ENCODE data around the gene RRP9. TPM values are rescaled to one million over a fixed set of nuclear protein-coding genes. Genes with fewer than 3 reads are reported as not detected.

Gene RRP9
- polyA plus RNA-seq, 1 donor from 2014 or later: 26.8 TPM

DNA sequence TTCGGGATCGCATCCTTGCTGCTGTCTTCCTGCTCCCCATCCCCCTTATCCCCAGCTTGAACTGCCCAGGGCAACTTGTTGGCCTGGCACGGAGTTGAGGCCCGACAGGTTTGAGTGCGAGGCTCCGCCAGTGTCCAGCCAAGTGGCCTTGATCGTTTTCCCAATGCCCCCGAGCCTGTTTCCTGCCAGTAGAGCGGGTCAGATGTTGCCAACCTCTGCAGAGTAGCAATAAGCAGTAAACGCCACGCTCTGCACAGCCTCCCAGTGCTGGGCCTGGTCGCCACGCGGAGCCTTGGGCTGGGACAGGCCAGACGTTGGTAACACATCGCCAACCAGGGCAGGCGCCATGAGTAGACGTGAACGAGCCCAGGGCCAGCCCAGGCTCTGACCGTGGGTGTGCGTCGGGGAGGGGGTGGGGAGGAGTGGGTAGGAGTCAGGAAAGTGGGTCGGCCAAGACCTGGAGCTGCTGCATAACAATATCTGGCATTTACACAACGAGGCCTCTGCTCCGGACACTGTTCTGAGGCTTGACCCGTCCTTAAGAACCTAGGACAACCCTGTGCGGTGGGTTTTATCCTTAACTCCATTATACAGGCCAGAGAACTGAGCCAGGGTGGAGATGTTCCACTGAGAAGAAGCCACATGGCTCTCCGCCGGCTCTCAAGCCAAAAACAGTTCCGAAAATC lies 32.7 kb upstream of the RRP9 start:
- Histone ChIP-seq H3K4me3 (ENCODE audit: low read length) (peak overlapping the region; percentile 69), H3K27me3 (ENCODE audit: insufficient read depth, low read depth, low read length) (no peaks in the 10 kb centered on the region), H3K9me2 (ENCODE audit: insufficient read depth, low read length) (no peaks in the 10 kb centered on the region), H3F3A (ENCODE audit: insufficient read depth, low read length, poor library complexity, severe bottlenecking) (no peaks in the 10 kb centered on the region), H2AFZ (ENCODE audit: low read depth, low read length) (peak overlapping the region; percentile 86), H4K20me1 (ENCODE audit: insufficient read depth) (no peaks in the 10 kb centered on the region), H3K79me2 (replicated peaks; ENCODE audit: insufficient read depth, low read length) (no peaks in the 10 kb centered on the region), H3K36me3 (ENCODE audit: insufficient read depth, low read length) (no peaks in the 10 kb centered on the region), H3K27ac (ENCODE audit: low read length) (peak overlapping the region; percentile 70), H3K4me2 (ENCODE audit: low read length) (peak overlapping the region; percentile 87), H3K9ac (ENCODE audit: low read length) (peak overlapping the region; percentile 85), H3K9me3 (ENCODE audit: low read length) (no peaks in the 10 kb centered on the region)
- no peak for TF ChIP-seq RAD21 (conservative IDR thresholded peaks at IDR 0.05)
- peak; percentile 19 for TF ChIP-seq SMC3 (conservative IDR thresholded peaks at IDR 0.05; ENCODE audit: poor library complexity)
- TF ChIP-seq, protein P1, sequence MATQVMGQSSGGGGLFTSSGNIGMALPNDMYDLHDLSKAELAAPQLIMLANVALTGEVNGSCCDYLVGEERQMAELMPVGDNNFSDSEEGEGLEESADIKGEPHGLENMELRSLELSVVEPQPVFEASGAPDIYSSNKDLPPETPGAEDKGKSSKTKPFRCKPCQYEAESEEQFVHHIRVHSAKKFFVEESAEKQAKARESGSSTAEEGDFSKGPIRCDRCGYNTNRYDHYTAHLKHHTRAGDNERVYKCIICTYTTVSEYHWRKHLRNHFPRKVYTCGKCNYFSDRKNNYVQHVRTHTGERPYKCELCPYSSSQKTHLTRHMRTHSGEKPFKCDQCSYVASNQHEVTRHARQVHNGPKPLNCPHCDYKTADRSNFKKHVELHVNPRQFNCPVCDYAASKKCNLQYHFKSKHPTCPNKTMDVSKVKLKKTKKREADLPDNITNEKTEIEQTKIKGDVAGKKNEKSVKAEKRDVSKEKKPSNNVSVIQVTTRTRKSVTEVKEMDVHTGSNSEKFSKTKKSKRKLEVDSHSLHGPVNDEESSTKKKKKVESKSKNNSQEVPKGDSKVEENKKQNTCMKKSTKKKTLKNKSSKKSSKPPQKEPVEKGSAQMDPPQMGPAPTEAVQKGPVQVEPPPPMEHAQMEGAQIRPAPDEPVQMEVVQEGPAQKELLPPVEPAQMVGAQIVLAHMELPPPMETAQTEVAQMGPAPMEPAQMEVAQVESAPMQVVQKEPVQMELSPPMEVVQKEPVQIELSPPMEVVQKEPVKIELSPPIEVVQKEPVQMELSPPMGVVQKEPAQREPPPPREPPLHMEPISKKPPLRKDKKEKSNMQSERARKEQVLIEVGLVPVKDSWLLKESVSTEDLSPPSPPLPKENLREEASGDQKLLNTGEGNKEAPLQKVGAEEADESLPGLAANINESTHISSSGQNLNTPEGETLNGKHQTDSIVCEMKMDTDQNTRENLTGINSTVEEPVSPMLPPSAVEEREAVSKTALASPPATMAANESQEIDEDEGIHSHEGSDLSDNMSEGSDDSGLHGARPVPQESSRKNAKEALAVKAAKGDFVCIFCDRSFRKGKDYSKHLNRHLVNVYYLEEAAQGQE (IDR thresholded peaks at IDR 0.05; ENCODE audit: borderline replicate concordance): no peak

DNA sequence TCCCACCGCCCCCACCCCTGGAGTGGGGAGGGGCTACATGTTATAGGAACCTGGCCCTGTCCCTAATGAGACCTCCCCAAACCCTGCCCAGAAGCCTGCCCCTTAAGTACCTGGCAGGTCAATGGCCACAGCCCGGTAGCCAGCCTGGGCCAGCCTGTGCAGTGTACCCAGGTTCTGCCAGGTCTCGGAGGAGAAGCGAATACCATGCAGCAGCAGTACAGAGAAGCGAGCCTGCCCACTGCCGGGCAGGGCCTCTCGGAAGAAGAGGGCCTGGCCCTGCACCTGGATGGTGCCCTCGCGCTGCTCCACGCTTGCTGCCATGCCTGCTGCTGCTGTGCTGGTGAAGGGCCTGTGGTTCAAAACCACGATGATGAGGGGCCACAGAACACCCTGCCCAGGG lies 29.6 kb upstream of the RRP9 start:
- TF ChIP-seq EP300 (conservative IDR thresholded peaks at IDR 0.05; ENCODE audit: poor library complexity, severe bottlenecking) (no peak), RAD21 (conservative IDR thresholded peaks at IDR 0.05) (no peak), SMC3 (conservative IDR thresholded peaks at IDR 0.05; ENCODE audit: poor library complexity) (no peak), TAF1 (IDR thresholded peaks at IDR 0.05; ENCODE audit: low read depth) (no peak), EZH2 (IDR thresholded peaks at IDR 0.05; ENCODE audit: borderline replicate concordance, insufficient read depth, low read length, poor library complexity, severe bottlenecking) (no peak), POLR2AphosphoS5 (IDR thresholded peaks at IDR 0.05) (no peak), MXI1 (conservative IDR thresholded peaks at IDR 0.05; ENCODE audit: poor library complexity, severe bottlenecking) (no peak)
- TF ChIP-seq, protein P1 (IDR thresholded peaks at IDR 0.05; ENCODE audit: borderline replicate concordance): no peak
- TF ChIP-seq, protein P2, sequence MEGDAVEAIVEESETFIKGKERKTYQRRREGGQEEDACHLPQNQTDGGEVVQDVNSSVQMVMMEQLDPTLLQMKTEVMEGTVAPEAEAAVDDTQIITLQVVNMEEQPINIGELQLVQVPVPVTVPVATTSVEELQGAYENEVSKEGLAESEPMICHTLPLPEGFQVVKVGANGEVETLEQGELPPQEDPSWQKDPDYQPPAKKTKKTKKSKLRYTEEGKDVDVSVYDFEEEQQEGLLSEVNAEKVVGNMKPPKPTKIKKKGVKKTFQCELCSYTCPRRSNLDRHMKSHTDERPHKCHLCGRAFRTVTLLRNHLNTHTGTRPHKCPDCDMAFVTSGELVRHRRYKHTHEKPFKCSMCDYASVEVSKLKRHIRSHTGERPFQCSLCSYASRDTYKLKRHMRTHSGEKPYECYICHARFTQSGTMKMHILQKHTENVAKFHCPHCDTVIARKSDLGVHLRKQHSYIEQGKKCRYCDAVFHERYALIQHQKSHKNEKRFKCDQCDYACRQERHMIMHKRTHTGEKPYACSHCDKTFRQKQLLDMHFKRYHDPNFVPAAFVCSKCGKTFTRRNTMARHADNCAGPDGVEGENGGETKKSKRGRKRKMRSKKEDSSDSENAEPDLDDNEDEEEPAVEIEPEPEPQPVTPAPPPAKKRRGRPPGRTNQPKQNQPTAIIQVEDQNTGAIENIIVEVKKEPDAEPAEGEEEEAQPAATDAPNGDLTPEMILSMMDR (IDR thresholded peaks at IDR 0.05; ENCODE audit: poor library complexity, severe bottlenecking): no peak
- Histone ChIP-seq H3K4me3 (ENCODE audit: low read length) (no peak overlapping the region), H3K9me2 (ENCODE audit: insufficient read depth, low read length) (no peaks in the 10 kb centered on the region), H3K4me2 (ENCODE audit: low read length) (no peak overlapping the region), H3K79me2 (replicated peaks; ENCODE audit: insufficient read depth, low read length) (peaks cover 8% of the 10 kb centered on the region), H4K20me1 (ENCODE audit: insufficient read depth) (no peaks in the 10 kb centered on the region), H3K27me3 (ENCODE audit: insufficient read depth, low read depth, low read length) (no peaks in the 10 kb centered on the region), H3K9me3 (ENCODE audit: low read length) (no peaks in the 10 kb centered on the region), H3K27ac (ENCODE audit: low read length) (no peak overlapping the region), H2AFZ (ENCODE audit: low read depth, low read length) (no peak overlapping the region), H3K36me3 (ENCODE audit: insufficient read depth, low read length) (no peaks in the 10 kb centered on the region), H3K9ac (ENCODE audit: low read length) (no peak overlapping the region), H3F3A (ENCODE audit: insufficient read depth, low read length, poor library complexity, severe bottlenecking) (no peaks in the 10 kb centered on the region)
